Middle frontal gyrus (tissue), 1 donor: Measurements from ENCODE around the gene SCNN1B.

Source experiments
- DNase-seq: peaks from one replicate; pipeline ENCODE4 v3.0.0-alpha.2; 2015; ENCODE audit warnings: low spot score; ENCODE audit errors: extremely low spot score

SCNN1B gene

DNA sequence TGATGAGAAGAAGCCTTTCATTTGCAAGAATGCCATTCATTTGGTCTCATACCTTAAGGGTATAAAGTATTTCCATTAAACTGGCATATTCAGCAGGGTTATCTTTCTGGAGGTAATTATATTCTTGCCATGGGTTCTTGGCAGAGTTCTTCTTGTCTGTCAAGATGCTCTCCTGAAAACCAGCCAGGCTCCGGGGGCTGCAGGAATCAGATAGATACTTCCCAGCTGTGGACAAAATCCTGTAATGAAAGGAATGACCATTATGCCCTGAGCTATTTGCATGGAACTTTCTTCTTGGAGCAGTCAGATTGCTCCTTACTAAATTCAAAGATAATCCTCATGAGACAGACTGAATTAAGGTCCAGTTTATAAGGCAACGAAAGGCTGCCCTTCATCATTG is 103.9 kb downstream of the SCNN1B start:
- no peak for DNase-seq

DNA sequence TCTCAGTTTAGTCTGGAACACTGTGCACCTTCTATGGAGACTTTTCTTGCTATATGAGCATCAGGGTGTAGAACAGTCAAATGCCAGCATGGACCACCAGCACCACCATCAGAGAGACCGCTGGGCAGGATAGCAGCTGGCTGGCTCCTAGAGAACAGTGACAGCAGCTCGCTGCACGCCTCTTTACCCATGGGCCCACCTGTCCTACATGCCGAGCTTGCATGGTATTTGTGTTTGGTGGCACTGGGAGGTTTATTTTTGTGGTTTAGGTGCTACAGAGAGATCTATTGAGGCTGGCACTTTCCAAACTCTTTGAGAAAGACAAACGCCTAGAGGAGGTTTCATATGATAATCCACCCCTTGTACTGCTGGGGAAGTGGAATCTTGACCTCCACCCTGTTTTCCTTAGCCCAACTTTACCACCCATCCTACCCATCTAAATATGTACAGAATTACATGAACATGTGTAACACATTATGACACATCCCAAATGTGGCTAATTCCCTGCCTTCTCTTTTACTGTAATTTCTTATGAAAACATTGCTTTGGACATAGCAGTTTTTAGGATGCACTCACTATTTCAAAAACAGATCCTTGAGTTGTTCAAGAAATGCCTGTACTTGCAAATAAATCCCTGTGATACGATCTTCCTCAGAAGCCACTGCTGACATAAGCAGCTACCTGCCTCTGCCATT is 104.6 kb downstream of the SCNN1B start:
- no peak for DNase-seq

DNA sequence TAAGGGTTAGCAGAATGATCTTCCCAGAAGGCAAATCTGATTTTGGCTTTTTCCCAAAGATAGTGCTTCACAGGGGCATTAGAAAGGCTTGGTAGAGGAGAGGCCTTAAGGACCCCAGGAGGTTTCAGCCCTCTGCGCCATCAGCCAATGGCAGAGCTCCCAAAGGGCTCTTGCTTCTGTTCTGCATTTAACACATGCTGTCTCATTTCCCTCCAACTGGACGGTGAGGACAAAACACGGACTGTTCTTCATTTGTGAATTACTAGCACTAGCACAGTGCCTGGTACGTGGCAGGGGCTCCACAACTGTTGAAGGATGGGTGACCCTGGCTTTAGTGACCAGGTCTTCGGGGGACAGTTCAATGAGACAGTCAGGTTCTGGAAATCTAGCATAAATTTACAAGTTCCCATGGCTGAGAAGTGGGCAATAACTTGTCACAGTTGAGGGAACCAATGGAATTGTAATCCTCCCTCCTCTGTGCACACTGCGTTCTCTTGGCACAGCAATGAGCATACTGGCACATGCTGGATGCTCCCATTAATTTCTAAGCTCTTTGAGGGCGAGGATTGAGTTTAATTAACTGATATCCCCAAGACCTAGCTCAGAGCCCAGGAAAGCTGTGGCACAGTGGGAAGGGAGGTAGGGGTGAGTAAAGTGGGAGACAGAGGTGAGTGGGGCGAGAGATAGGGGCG is 105.5 kb downstream of the SCNN1B start:
- DNase-seq, result no peak

DNA sequence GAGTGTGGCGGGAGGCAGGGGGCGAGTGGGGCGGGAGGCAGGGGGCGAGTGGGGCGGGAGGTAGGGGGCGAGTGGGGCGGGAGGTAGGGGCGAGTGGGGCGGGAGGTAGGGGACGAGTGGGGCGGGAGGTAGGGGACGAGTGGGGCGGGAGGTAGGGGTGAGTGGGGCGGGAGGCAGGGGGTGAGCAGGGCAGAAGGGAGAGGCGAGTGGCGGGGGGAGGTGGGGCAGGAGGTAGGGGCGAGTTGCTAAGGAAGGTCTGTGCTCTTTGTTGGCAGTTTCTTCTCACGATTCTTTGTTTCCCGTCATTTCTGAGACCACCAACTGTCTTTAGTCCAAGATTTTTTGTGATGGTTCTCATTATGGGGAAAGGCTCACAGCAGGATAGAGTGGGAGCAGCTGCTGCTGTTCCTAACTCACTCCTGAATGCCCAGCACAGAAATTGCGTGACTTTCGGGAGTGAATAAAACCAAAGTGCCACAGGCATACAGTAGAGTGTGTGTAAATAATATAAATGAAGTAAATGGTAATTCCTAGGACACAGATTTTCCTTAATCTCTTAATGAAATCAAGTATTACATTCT is 106.2 kb downstream of the SCNN1B start:
- no peak for DNase-seq

DNA sequence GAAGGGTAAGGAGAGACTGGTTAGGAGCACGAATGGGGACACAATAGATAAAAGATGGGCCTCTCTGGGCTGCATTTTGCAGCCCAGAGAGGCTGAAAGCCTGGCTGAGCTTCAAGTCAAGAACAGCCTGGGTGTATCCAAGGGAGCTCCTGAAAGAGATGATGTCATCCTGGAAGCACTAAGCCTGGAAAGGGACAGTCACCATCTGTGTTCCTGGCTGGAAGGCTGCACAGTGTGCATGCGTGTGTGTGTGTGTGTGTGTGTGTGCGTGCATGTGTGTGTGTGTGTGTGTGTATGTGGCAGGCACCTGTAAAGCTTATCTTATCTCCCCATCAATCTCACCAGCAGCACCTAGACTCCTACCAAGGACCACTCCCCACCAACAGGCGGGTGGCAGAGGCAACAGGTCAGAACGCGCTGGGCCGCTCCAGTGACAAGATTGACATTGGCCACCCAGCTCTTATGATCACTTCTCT is 106.8 kb downstream of the SCNN1B start:
- DNase-seq, result peak; percentile 58

DNA sequence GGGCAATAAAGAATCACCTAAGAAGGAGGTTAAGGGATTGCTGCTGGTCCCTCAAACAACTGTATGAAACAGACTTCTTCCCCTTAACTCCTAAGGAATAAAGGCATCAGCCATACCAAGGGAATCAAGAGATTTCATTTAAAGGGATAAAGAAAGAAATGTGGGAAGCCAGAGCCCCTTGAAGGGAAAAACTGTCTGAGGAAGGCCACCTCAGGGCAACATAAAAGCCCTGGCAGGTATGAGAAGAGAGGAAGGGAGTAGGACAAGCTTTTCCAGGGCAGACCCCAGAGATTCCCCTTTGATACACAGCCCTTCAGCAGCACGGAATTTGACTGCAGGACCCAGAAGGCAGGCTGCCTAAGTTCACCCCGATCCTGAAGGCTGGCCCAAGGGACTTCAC is 107.4 kb downstream of the SCNN1B start:
- no peak for DNase-seq

DNA sequence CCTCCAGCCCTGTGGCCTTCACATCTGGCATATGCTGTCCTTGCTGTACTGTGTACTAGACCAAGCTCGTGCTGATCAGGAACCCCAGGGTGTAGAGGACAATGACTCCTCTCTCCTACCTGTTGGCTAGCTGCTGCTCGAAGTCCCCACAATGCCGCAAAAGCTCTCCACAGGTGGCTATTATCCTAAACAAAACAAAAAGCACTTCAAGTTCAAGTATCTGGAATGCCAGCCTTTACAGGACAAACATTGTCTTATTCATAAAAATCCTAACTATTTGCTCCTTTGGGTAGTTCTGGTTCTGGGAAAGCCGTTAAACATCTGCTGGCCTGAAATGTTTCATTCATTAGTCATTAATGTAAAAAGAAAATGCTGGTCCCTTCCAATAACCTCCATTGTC is 108.1 kb downstream of the SCNN1B start:
- no peak for DNase-seq

DNA sequence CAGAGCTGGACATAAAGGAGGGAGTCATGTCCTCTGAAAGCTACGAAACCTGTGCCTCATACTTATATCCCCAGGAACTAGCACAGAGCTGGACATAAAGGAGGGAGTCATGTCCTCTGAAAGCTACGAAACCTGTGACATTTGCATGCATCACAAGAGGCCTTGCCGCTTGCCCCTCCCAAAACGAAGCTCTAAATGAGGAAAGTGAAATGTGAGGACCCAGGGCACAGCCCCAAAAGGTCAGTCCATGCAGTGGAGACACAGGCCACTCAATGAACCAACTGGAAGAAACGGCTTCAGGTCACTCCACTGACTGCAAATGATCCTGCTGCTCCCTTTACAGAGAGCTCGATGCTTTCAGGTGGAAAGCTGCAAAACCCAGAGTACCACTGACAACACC is 112.6 kb downstream of the SCNN1B start:
- no peak for DNase-seq

DNA sequence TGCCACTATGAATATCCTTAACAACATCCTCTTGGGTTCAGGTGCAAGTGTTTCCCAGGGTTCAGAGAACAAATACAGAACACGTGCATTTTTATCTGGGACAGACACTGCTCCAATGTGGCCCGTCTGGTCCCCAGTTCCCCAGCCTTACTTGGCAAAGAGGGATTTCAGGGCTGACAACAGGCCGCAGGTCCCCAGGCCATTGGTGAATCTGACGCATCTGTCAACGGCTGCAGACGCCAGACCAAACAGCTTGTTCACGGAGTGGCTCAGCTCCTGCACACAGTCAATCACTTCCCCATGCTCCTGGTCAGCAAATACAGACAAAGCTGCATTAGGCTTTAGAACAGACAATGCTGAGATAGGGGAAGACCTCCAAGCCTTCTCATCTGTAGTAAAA is 114.7 kb downstream of the SCNN1B start:
- no peak for DNase-seq

DNA sequence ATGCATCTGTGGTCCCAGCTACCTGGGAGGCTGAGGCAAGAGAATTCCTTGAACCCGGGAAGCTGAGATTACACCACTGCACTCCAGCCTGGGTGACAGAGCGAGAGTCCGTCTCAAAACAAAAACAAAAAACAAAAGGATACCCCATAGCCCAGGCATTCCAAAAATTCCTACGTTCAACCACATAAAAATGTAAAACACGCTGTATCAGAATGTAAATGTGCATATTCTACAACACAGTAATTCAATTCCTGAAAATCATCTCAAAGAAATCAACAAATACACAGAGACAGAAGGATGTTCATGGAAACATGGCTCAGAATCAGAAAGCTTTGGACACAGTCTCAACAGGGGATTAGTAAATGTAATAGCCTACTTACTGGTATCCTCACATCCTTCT is 117.9 kb downstream of the SCNN1B start:
- no peak for DNase-seq

DNA sequence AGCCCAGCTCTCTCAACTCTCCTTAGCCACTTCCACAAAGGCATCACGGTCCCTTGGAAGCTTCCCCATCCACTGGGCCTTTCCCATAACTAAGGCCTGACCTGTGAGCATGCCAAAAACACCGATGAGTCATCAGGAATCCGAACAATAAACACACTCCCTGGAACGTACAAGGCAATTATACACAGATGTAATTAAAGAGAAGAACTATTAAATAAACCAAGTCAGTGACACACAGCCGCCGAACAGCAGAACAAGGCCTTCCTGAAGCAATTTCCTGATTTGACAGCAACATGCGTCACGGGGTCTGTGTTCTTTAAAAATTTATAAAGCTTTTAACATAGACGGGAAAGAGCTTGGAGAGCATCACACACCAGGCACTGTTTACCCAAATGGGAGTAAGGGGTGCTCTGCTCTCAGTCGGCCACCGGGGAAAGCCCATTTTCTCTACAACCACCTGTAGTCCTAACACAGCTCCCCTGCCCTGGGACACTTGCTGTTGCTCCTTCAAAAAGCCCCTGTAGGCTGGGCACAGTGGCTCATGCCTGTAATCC is 121.5 kb downstream of the SCNN1B start:
- DNase-seq, result no peak

DNA sequence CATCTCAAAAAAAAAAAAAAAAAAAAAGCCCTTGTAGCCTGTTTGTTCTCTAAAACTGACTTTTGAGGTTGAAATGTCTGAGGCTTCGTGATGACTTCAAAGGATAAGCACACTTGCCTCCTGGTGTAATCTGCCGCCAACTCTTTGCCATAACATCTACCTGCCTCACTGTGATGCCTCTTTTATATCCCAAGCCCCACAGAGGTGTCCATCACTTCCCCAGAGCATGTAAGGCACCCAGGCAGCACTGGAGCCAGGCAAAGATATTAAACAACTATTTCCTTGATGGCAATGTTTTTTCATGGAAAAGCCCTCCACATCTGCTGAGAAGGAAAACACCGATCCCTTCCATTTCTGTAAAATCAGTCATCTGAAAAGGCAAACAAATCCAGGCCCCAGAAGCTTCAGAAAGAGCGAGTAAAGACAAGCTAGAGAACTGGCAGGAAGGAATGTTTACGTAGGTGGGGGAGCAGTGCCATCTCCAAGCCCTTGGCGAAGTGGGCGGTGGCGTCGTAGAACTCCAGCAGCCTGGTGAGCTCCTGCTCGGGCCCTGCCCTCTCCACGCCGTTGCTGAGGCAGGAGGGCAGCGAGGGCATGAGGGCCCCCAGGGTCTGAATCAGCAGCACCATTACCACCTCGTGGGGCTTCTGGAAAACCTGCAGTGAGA is 122.3 kb downstream of the SCNN1B start:
- no peak for DNase-seq

DNA sequence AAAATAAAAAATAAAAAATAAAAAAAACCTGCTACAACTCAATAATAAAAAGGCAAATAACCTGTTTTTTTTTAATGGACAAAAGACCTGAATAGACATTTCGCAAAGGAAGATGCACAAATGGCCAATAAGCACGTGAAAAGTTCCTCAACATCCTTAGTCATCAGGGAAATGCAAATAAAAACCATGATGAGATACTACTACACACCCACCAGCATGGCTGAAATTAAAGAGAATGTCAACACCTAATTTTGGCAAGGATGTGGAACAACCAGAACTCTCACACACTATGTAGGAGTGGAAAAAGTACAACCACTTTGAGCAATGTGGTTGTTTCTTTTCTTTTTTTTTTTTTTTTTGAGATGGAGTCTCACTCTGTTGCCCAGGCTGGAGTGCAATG is 126.2 kb downstream of the SCNN1B start:
- no peak for DNase-seq
